Kidney epithelial cell (primary cell): ENCODE data around the gene OTUD5. TPM values are rescaled to one million over a fixed set of nuclear protein-coding genes. Genes with fewer than 3 reads are reported as not detected.

ENCODE experiments used
- DNase-seq: peaks from one replicate; pipeline ENCODE4 v3.0.0-alpha.2; 2010; ENCODE audit warnings: low read depth
- H3K27me3 ChIP-seq: 2 replicates; pipeline ENCODE4 v1.6.0; 2011; ENCODE audit warnings: low read length; ENCODE audit not compliant: control insufficient read depth, insufficient read depth
- H3K36me3 ChIP-seq: 2 replicates; pipeline ENCODE4 v1.5.1; 2011; ENCODE audit warnings: low read length; ENCODE audit not compliant: control insufficient read depth, insufficient read depth
- H3K4me3 ChIP-seq: 2 replicates; pipeline ENCODE4 v1.5.1; 2011; ENCODE audit warnings: low read depth, mild to moderate bottlenecking, control low read depth, low read length
- total RNA-seq: library from RNA; depleted of rRNA; stranded (reverse); fragments of >200 nt; gene quantifications from 2 replicates; pipeline ENCODE4 v1.2.3, GENCODE V29; 2015
- TF ChIP-seq, protein P1 (sequence below): IDR thresholded peaks from 2 replicates; pipeline ENCODE4 v1.5.1; 2011; ENCODE audit warnings: mild to moderate bottlenecking, moderate library complexity, low read length, control low read depth, inconsistent platforms; ENCODE audit not compliant: insufficient read depth, poor library complexity, severe bottlenecking

OTUD5 gene
- total RNA-seq, 1 donor from 2014 or later = 51.7 TPM

DNA sequence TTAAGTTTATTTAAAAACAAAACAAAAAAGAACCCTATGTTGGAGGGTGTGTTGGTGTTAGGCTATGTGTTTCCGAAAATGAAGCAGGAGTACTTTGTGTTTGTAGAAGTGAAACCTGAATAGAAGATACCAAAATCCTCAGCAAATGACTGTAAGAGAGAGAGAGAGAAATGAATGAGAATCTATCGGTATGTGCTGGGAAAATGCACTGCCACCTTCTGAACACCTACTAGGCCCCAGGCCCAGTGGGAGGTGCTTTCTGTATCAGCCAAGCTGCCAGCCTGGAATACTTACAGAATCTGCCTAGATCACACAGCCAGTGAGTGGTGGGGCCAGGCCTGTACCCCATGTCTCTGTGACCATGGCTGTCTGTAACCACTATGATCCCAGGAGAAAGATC, 23.6 kb downstream of the OTUD5 start:
- Histone ChIP-seq H3K36me3 (no peaks in the 10 kb centered on the region), H3K27me3 (no peaks in the 10 kb centered on the region), H3K4me3 (no peak overlapping the region)
- no peak for DNase-seq
- TF ChIP-seq, protein P1, sequence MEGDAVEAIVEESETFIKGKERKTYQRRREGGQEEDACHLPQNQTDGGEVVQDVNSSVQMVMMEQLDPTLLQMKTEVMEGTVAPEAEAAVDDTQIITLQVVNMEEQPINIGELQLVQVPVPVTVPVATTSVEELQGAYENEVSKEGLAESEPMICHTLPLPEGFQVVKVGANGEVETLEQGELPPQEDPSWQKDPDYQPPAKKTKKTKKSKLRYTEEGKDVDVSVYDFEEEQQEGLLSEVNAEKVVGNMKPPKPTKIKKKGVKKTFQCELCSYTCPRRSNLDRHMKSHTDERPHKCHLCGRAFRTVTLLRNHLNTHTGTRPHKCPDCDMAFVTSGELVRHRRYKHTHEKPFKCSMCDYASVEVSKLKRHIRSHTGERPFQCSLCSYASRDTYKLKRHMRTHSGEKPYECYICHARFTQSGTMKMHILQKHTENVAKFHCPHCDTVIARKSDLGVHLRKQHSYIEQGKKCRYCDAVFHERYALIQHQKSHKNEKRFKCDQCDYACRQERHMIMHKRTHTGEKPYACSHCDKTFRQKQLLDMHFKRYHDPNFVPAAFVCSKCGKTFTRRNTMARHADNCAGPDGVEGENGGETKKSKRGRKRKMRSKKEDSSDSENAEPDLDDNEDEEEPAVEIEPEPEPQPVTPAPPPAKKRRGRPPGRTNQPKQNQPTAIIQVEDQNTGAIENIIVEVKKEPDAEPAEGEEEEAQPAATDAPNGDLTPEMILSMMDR = no peak

DNA sequence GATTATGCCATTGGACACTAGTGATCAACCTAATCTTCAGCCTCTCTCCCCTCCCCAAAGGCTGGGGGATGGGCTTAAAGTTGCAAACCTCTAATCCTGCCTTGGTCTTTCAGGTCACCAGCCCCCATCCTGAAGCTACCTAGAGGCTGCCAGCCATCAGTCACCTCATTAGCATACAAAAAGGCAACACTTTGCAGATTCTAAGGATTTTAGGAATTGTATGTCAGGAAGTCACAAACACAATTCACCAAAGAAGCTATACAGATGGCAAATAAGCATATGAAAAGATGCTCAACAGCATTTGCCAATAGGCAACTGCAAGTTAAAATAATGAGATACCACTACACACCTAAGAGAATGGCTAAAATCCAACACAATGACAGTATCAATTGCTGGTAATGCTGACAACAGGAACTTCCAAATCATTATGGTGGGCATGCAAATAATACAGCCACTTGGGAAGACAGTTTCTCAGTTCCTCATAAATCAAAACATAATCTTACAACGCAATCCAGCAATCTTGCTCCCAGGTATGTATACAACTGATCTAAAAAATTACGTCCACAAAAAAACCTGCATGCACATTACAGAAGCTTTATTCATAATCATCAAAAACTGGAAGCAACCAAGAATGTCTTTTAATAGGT, 29.5 kb downstream of the OTUD5 start:
- no peaks in the 10 kb centered on the region for H3K36me3 ChIP-seq
- TF ChIP-seq, protein P1 = no peak
- H3K27me3 ChIP-seq = no peaks in the 10 kb centered on the region
- DNase-seq = no peak
- H3K4me3 ChIP-seq = no peak overlapping the region

- no peak for DNase-seq
- no peaks in the 10 kb centered on the region for H3K27me3 ChIP-seq
- H3K36me3 ChIP-seq = no peaks in the 10 kb centered on the region
- no peak overlapping the region for H3K4me3 ChIP-seq
- TF ChIP-seq, protein P1 = no peak
Observed at GRCh38 chrX:48927123-48927522, 30.3 kb downstream of the OTUD5 start.

DNA sequence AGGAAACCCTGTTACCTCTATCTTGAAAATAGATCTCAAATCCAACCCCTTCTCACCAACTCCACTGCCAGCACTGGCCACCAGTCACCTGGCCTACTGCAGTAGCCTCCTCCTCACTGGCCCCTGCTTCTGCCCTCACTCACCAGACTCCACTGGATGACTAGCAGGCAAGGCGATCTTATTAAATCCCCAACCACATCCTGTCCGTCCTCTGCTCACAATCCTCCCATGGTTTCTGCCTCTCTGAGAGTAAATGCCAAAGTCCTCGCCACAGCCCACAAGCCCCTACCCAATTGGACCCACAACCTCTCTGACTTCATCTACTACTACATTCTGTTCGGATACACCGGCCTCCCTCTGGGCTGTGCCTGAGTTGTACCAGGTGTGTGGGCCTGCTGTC, 33.1 kb downstream of the OTUD5 start:
- no peaks in the 10 kb centered on the region for H3K36me3 ChIP-seq
- no peak for DNase-seq
- H3K4me3 ChIP-seq = no peak overlapping the region
- TF ChIP-seq, protein P1 = no peak
- no peaks in the 10 kb centered on the region for H3K27me3 ChIP-seq

DNA sequence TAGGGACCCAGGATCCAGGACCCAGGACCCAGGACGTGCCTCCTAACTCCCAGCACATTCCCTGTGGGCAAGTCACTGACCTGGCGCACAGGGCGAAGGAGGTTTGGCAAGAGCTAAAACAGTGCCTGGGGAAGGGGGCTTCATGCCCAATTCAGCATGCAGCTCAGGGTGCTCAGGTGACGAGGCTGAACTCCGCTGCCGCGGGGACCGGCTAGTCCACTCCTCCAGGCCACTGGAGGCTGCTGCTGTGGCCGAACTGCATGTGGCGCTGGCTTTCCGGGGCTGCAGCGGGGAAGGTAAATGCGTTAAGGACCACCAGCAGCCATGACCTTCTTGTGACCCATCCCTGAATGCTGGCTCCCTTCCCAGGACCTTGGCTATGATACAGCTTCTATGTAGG, 33.6 kb downstream of the OTUD5 start:
- TF ChIP-seq, protein P1 = no peak
- no peaks in the 10 kb centered on the region for H3K36me3 ChIP-seq
- H3K27me3 ChIP-seq = no peaks in the 10 kb centered on the region
- no peak overlapping the region for H3K4me3 ChIP-seq
- DNase-seq = no peak

GRCh38 chrX:48920718-48921104, 36.7 kb downstream of the OTUD5 start:
- Histone ChIP-seq H3K4me3 (no peak overlapping the region), H3K27me3 (no peaks in the 10 kb centered on the region), H3K36me3 (no peaks in the 10 kb centered on the region)
- DNase-seq = no peak
- TF ChIP-seq, protein P1 = no peak
